ENCODE data around the gene LMF1.

The LMF1 gene

DNA sequence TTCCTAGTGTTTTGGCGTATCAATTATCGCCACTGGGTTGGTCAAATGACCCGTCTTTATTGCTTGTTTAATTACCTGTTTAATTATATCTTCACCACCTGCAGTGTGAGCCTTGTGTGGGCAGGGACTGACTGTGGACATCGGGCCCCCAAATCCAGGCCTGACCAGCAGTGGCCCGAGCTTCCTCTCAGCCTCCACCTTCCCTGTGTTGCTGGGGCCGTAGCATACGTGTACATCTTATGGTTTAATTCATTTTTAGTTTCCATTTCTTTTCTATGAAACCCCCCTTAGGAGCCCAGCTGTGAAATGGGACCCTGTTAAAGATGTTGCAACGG lies 1.2 kb upstream of the LMF1 start:
- Histone ChIP-seq H3K36me3 (ENCODE audit: control insufficient read depth, insufficient read depth, low read length) (no peaks in the 10 kb centered on the region), H3K27ac (ENCODE audit: insufficient read depth, low read length, poor library complexity, severe bottlenecking) (no peak overlapping the region), H3K27me3 (replicated peaks; ENCODE audit: control insufficient read depth, insufficient read depth, low read length, poor library complexity, severe bottlenecking) (no peaks in the 10 kb centered on the region), H3K4me1 (ENCODE audit: control insufficient read depth, insufficient read depth, low read length, poor library complexity, severe bottlenecking) (peaks cover 23% of the 10 kb centered on the region), H3K4me3 (ENCODE audit: insufficient read depth, low read depth, low read length, poor library complexity, severe bottlenecking) (no peak overlapping the region), H3K9me3 (ENCODE audit: control insufficient read depth, low read length) (no peaks in the 10 kb centered on the region)
- no peak for DNase-seq

DNA sequence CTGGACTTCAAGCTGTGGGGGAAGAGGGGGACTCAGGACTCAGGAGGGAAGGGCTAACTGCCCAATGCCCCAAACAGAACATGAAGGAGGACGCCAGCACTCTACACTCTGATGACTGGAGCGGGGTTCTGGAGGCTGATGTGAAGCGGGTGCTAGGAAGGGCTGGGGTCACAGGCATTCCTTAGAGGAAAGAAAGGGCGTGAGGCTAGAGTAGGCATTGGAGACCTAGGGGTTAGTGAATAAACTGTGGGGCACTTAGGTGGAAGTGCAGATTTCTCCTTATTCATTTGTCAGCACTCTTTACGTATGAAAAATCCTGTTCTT lies 760 bp upstream of the LMF1 start:
- no peaks in the 10 kb centered on the region for H3K27me3 ChIP-seq (replicated peaks; ENCODE audit: control insufficient read depth, insufficient read depth, low read length, poor library complexity, severe bottlenecking)

DNA sequence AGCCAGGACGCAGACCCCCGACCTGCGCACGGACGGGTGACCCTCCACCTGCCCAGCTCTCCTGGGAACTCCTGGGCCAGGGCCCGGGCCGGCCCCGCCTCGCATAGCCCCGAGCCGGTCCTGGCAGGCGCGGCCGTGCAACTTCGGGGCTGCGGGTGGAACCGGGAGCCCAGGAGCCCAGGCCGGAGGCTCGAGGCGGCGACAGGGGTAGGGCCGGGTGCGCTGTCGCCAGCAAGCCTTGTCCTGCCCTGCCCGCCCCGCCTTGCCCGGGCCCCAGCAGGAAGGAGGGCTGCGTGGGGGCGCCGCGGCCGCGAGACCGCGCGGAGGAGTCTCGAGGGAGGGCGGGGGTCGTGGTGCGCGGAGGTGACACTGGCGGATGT lies 408 bp downstream of the LMF1 start:
- H3K9me3 ChIP-seq (ENCODE audit: control insufficient read depth, low read length) = no peaks in the 10 kb centered on the region
- peaks cover 5% of the 10 kb centered on the region for H3K36me3 ChIP-seq (ENCODE audit: control insufficient read depth, insufficient read depth, low read length)

More for the DNA sequence above, 760 bp upstream of the LMF1 start:
- no peaks in the 10 kb centered on the region for H3K9me3 ChIP-seq (ENCODE audit: control insufficient read depth, low read length)
- no peaks in the 10 kb centered on the region for H3K36me3 ChIP-seq (ENCODE audit: control insufficient read depth, insufficient read depth, low read length)
- no peak overlapping the region for H3K4me3 ChIP-seq (ENCODE audit: insufficient read depth, low read depth, low read length, poor library complexity, severe bottlenecking)
- peaks cover 23% of the 10 kb centered on the region for H3K4me1 ChIP-seq (ENCODE audit: control insufficient read depth, insufficient read depth, low read length, poor library complexity, severe bottlenecking)
- DNase-seq = no peak
- no peak overlapping the region for H3K27ac ChIP-seq (ENCODE audit: insufficient read depth, low read length, poor library complexity, severe bottlenecking)

DNA sequence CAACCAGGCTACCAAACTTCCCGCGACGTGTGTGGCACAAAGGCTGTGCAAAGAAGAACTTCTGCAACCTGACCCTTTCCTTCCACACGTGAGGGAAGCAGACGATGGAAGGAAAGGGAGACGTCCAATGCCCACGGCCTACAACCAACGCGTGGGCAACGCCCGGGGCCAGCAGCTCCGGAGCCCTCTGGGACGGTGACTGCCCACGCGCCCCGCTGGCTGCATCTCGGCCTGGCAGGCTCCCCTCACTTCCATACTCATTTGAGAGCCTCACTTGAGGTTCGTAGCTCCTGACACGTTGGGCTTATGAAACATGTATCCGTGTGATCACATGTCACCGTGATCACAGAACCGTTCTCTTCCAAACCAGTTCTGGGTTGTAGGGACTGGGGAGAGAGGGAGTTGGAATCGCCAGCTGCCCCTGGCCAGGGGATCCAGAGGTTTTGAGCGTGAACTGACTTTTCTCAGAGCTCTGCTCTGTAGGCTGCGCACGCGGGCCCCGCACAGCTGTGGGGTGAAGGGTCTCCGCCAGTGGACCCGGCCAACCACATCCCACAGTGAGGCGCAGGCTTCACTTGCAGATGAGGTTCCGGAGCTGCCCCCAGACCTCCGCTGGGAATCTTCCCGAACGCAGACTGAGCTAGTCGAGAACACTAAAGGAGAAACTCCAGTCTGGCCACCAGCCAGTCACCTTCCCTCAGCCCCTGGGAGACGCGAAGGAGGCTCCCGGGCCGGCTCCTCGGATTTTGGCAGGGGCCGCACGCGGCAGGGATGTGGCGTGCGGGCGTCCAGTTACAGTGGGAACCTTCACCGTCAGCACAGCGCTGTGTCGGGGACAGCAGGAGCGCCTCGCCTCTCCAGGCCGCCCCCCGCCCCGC lies 1.0 kb downstream of the LMF1 start:
- Histone ChIP-seq H3K27me3 (replicated peaks; ENCODE audit: control insufficient read depth, insufficient read depth, low read length, poor library complexity, severe bottlenecking) (no peaks in the 10 kb centered on the region), H3K4me3 (ENCODE audit: insufficient read depth, low read depth, low read length, poor library complexity, severe bottlenecking) (peak overlapping the region; percentile 91), H3K9me3 (ENCODE audit: control insufficient read depth, low read length) (no peaks in the 10 kb centered on the region), H3K36me3 (ENCODE audit: control insufficient read depth, insufficient read depth, low read length) (peaks cover 5% of the 10 kb centered on the region), H3K27ac (ENCODE audit: insufficient read depth, low read length, poor library complexity, severe bottlenecking) (peak overlapping the region; percentile 77), H3K4me1 (ENCODE audit: control insufficient read depth, insufficient read depth, low read length, poor library complexity, severe bottlenecking) (peaks cover 24% of the 10 kb centered on the region)
- no peak for DNase-seq

More for the DNA sequence above, 408 bp downstream of the LMF1 start:
- H3K27ac ChIP-seq (ENCODE audit: insufficient read depth, low read length, poor library complexity, severe bottlenecking) = peak overlapping the region; percentile 77
- peak overlapping the region; percentile 91 for H3K4me3 ChIP-seq (ENCODE audit: insufficient read depth, low read depth, low read length, poor library complexity, severe bottlenecking)
- H3K27me3 ChIP-seq (replicated peaks; ENCODE audit: control insufficient read depth, insufficient read depth, low read length, poor library complexity, severe bottlenecking) = no peaks in the 10 kb centered on the region
- no peak for DNase-seq
- H3K4me1 ChIP-seq (ENCODE audit: control insufficient read depth, insufficient read depth, low read length, poor library complexity, severe bottlenecking) = peaks cover 19% of the 10 kb centered on the region

DNA sequence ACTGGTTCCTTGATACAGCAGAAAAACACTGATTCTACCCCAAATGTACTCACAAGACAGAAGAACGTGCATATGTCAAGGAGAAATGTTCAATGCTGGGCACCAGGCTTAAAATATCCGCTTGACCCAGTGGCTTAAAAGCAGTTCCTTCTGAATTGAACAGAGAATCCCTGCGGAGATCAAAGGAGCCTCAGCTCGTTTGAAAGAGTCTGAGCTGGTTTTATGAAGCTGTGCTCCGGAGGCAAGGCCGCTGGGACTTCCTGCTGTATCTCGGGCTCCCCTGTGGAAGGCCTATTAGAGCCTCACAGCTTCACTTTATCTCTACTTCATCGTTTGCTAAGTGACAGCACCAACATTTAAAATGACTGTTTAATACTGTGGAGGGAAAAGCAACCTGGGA lies 2.2 kb downstream of the LMF1 start:
- Histone ChIP-seq H3K27ac (ENCODE audit: insufficient read depth, low read length, poor library complexity, severe bottlenecking) (no peak overlapping the region), H3K36me3 (ENCODE audit: control insufficient read depth, insufficient read depth, low read length) (peaks cover 5% of the 10 kb centered on the region), H3K27me3 (replicated peaks; ENCODE audit: control insufficient read depth, insufficient read depth, low read length, poor library complexity, severe bottlenecking) (no peaks in the 10 kb centered on the region), H3K4me1 (ENCODE audit: control insufficient read depth, insufficient read depth, low read length, poor library complexity, severe bottlenecking) (peaks cover 24% of the 10 kb centered on the region), H3K4me3 (ENCODE audit: insufficient read depth, low read depth, low read length, poor library complexity, severe bottlenecking) (no peak overlapping the region), H3K9me3 (ENCODE audit: control insufficient read depth, low read length) (no peaks in the 10 kb centered on the region)
- DNase-seq = no peak

DNA sequence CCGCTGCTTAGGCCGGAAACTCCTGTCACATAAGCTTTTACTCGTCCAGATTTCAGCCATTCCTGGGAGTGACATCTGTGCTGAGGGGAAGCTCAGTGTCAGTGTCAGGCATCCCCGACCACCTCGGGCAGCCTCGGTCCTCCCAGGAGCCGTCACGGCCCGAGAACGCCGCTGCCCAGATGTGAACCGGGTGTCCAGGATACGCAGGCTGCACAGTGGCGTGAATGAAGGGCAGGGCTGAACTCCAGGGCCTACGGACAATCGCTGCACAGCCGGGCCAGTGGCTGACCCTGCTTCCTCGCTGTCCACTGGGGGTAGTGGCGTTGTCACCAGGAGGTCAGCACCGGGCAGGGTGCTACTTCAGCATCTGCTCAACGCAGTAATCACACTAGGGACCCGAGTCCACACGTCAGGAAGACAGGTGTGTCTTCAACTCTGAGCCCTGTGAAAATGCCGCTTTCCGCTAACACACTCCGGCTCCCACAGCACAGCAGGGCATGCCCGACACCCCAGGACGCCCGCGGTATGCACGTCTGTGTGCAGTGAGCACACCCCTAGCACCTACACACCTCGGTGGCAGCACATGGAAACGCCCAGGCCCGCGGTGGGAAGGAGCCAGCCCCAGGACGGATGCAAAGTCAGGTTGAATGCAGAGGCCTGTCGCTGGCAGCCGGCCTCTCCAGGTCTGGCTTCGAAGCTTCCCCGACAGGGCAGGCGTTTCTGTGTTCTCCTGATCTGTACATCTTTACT lies 3.1 kb downstream of the LMF1 start:
- H3K27ac ChIP-seq (ENCODE audit: insufficient read depth, low read length, poor library complexity, severe bottlenecking) = no peak overlapping the region
- H3K4me1 ChIP-seq (ENCODE audit: control insufficient read depth, insufficient read depth, low read length, poor library complexity, severe bottlenecking) = peaks cover 31% of the 10 kb centered on the region
- peaks cover 5% of the 10 kb centered on the region for H3K36me3 ChIP-seq (ENCODE audit: control insufficient read depth, insufficient read depth, low read length)
- H3K9me3 ChIP-seq (ENCODE audit: control insufficient read depth, low read length) = no peaks in the 10 kb centered on the region
- no peak for DNase-seq
- no peak overlapping the region for H3K4me3 ChIP-seq (ENCODE audit: insufficient read depth, low read depth, low read length, poor library complexity, severe bottlenecking)
- H3K27me3 ChIP-seq (replicated peaks; ENCODE audit: control insufficient read depth, insufficient read depth, low read length, poor library complexity, severe bottlenecking) = no peaks in the 10 kb centered on the region

DNA sequence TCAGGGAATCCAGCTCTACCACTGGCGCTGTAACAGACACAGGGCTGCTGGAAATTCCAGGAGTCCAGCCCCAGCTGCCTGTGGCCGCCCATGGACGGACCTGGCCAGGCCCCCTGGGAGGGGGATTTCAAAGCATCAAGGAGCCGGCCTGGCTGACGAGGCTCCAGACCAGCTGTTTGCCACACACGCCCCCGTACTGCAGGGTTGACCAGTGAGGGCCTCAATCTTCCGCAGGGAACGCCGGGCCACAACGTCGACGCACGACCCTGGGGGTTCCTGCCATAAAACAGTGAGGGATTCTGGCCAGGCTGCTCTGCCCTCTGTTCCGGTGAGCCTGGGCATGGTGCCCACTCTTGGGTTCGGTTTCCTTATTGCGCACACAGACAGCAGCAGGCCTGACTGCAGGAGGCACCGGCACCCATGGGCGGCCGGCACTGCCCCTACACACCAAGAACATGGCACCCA lies 3.7 kb downstream of the LMF1 start:
- no peak overlapping the region for H3K4me3 ChIP-seq (ENCODE audit: insufficient read depth, low read depth, low read length, poor library complexity, severe bottlenecking)
- H3K4me1 ChIP-seq (ENCODE audit: control insufficient read depth, insufficient read depth, low read length, poor library complexity, severe bottlenecking) = peaks cover 31% of the 10 kb centered on the region
- DNase-seq = no peak
- peaks cover 5% of the 10 kb centered on the region for H3K36me3 ChIP-seq (ENCODE audit: control insufficient read depth, insufficient read depth, low read length)
- no peaks in the 10 kb centered on the region for H3K27me3 ChIP-seq (replicated peaks; ENCODE audit: control insufficient read depth, insufficient read depth, low read length, poor library complexity, severe bottlenecking)
- no peak overlapping the region for H3K27ac ChIP-seq (ENCODE audit: insufficient read depth, low read length, poor library complexity, severe bottlenecking)
- no peaks in the 10 kb centered on the region for H3K9me3 ChIP-seq (ENCODE audit: control insufficient read depth, low read length)

DNA sequence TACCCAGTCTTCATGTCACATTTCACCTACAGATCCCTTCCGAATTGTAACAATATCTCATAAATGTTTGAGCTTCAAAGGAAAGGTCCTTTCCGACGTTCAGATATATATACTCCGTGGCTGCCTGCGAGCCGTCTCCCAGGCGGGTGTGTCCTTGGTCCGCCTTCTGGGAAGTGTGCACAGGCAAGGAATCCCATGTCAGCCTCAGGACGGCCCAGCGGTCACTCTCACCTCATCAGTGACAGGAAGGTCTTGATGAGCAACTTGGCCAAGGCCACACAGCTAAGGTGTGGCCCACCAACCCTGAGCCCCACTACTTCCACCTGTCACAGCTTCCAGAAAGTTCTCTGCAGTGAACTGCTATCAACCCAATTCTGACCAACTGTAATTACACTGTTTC lies 4.3 kb downstream of the LMF1 start:
- H3K4me3 ChIP-seq (ENCODE audit: insufficient read depth, low read depth, low read length, poor library complexity, severe bottlenecking) = no peak overlapping the region
- H3K27ac ChIP-seq (ENCODE audit: insufficient read depth, low read length, poor library complexity, severe bottlenecking) = no peak overlapping the region
- no peak for DNase-seq
- peaks cover 5% of the 10 kb centered on the region for H3K36me3 ChIP-seq (ENCODE audit: control insufficient read depth, insufficient read depth, low read length)
- H3K9me3 ChIP-seq (ENCODE audit: control insufficient read depth, low read length) = no peaks in the 10 kb centered on the region
- no peaks in the 10 kb centered on the region for H3K27me3 ChIP-seq (replicated peaks; ENCODE audit: control insufficient read depth, insufficient read depth, low read length, poor library complexity, severe bottlenecking)
- peaks cover 30% of the 10 kb centered on the region for H3K4me1 ChIP-seq (ENCODE audit: control insufficient read depth, insufficient read depth, low read length, poor library complexity, severe bottlenecking)

DNA sequence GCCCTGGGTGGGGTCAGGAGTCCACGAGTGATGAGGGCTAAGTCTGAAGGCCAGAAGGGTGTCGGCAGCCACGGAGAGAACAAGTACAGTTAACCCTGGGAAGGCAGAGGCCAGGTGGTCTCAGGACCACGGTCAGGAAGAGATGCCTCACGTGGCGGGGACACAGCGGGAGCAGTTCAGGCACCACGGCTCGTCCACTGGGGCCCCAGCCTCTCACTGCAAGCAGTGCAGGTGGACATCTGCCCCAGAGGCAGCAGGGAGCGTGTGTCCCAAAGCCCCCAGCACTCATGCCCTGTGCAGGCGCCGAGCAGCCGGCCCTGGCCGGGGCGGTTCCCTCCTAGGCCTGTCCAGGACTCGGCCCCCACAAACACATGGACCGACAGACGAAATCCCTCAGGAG lies 4.7 kb downstream of the LMF1 start:
- Histone ChIP-seq H3K36me3 (ENCODE audit: control insufficient read depth, insufficient read depth, low read length) (peaks cover 5% of the 10 kb centered on the region), H3K4me3 (ENCODE audit: insufficient read depth, low read depth, low read length, poor library complexity, severe bottlenecking) (no peak overlapping the region), H3K9me3 (ENCODE audit: control insufficient read depth, low read length) (no peaks in the 10 kb centered on the region), H3K27me3 (replicated peaks; ENCODE audit: control insufficient read depth, insufficient read depth, low read length, poor library complexity, severe bottlenecking) (no peaks in the 10 kb centered on the region), H3K27ac (ENCODE audit: insufficient read depth, low read length, poor library complexity, severe bottlenecking) (no peak overlapping the region), H3K4me1 (ENCODE audit: control insufficient read depth, insufficient read depth, low read length, poor library complexity, severe bottlenecking) (peaks cover 26% of the 10 kb centered on the region)
- no peak for DNase-seq

DNA sequence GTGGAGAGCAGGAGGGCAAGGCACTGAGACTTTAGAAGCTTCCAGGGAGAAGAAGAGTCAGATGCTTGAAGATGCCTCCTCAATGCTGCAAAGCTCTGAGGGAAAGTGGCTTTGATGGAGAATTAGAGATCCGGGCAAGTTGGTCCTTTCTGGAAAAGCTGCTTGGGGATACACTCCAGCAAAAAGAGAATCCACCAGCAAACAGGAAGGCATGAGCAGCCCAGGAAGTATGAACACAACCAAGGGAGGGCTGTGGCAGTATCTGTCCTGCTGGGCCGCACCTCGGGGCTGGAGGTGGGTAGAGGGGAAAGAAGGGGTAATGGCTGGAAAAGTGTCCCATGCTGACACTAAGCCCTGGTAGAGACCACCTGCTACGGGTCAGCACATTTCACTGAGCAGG lies 5.3 kb downstream of the LMF1 start:
- H3K4me1 ChIP-seq (ENCODE audit: control insufficient read depth, insufficient read depth, low read length, poor library complexity, severe bottlenecking) = peaks cover 25% of the 10 kb centered on the region
- H3K4me3 ChIP-seq (ENCODE audit: insufficient read depth, low read depth, low read length, poor library complexity, severe bottlenecking) = no peak overlapping the region
- DNase-seq = no peak
- H3K27ac ChIP-seq (ENCODE audit: insufficient read depth, low read length, poor library complexity, severe bottlenecking) = peak overlapping the region; percentile 61
- no peaks in the 10 kb centered on the region for H3K27me3 ChIP-seq (replicated peaks; ENCODE audit: control insufficient read depth, insufficient read depth, low read length, poor library complexity, severe bottlenecking)
- H3K9me3 ChIP-seq (ENCODE audit: control insufficient read depth, low read length) = no peaks in the 10 kb centered on the region
- H3K36me3 ChIP-seq (ENCODE audit: control insufficient read depth, insufficient read depth, low read length) = peaks cover 5% of the 10 kb centered on the region
